OCI-LY3 (cell line): Measurements from ENCODE around the gene TBXAS1.

Source experiments
- H2AFZ ChIP-seq: fragments of 200-600, 300-600 bp; shearing (Covaris generic); 2 replicates; pipeline ENCODE4 v1.6.0; 2014; ENCODE audit warnings: antibody characterized with exemption, low read depth, low read length
- H3K27ac ChIP-seq: fragments of 200-600, 300-600 bp; sonication (generic); 2 replicates; pipeline ENCODE4 v1.5.1; 2014; ENCODE audit warnings: mild to moderate bottlenecking, low read length, moderate library complexity, mixed read lengths
- H3K27me3 ChIP-seq: fragments of 200-600, 300-600 bp; sonication (generic); 2 replicates; pipeline ENCODE4 v1.6.1; 2014; ENCODE audit warnings: low read depth, low read length, mixed read lengths
- H3K36me3 ChIP-seq: fragments of 200-600, 300-600 bp; sonication (generic); replicated peaks from 2 replicates; pipeline ENCODE3; 2014; ENCODE audit warnings: low read depth, low read length, mixed read lengths
- H3K4me1 ChIP-seq: fragments of 300-600, 200-600 bp; sonication (generic); 2 replicates; pipeline ENCODE4 v1.6.1; 2014; ENCODE audit warnings: low read length, mixed read lengths
- H3K4me2 ChIP-seq: fragments of 200-600, 300-600 bp; sonication (generic); 2 replicates; pipeline ENCODE4 v1.6.1; 2014; ENCODE audit warnings: low read length, mixed read lengths
- H3K4me3 ChIP-seq: fragments of 300-600, 200-600 bp; sonication (generic); 2 replicates; pipeline ENCODE4 v1.5.1; 2014; ENCODE audit warnings: antibody characterized with exemption, mild to moderate bottlenecking, low read length, moderate library complexity
- H3K79me2 ChIP-seq: fragments of 300-600, 200-600 bp; shearing (Covaris generic); 2 replicates; pipeline ENCODE4 v1.6.1; 2014; ENCODE audit warnings: mild to moderate bottlenecking, low read length, mixed read lengths
- H3K9ac ChIP-seq: fragments of 300-600, 200-600 bp; shearing (Covaris generic); 2 replicates; pipeline ENCODE4 v1.6.0; 2014; ENCODE audit warnings: mild to moderate bottlenecking, low read length, moderate library complexity
- H3K9me3 ChIP-seq: fragments of 200-600, 300-600 bp; shearing (Covaris generic); 2 replicates; pipeline ENCODE4 v1.6.1; 2014; ENCODE audit warnings: low read length, mixed read lengths; ENCODE audit not compliant: insufficient read depth
- H4K20me1 ChIP-seq: fragments of 200-600, 300-600 bp; sonication (generic); 2 replicates; pipeline ENCODE4 v1.6.1; 2016; ENCODE audit warnings: low read length, mixed read lengths; ENCODE audit not compliant: insufficient read depth
- CTCF ChIP-seq: fragments of 200-600, 300-600 bp; sonication (generic); IDR thresholded peaks from 2 replicates; pipeline ENCODE4 v1.5.1; 2014; ENCODE audit warnings: antibody characterized with exemption, low read length, low read depth
- EZH2phosphoT487 ChIP-seq: fragments of 200-600 bp; shearing (Covaris generic); IDR thresholded peaks from 2 replicates; pipeline ENCODE4 v1.6.1; 2018; ENCODE audit warnings: antibody characterized with exemption, mixed run types, low read depth

Gene TBXAS1

GRCh38 chr7:139994356-139994755 lies 165.3 kb downstream of the TBXAS1 start:
- Histone ChIP-seq H3K79me2 (no peaks in the 10 kb centered on the region), H3K4me2 (no peak overlapping the region), H3K36me3 (no peaks in the 10 kb centered on the region), H3K9ac (no peak overlapping the region), H3K27ac (no peak overlapping the region), H3K4me1 (no peaks in the 10 kb centered on the region), H3K4me3 (no peak overlapping the region), H3K27me3 (peaks cover 15% of the 10 kb centered on the region; the same call in 1 of the 2 replicates), H3K9me3 (no peaks in the 10 kb centered on the region), H2AFZ (no peak overlapping the region), H4K20me1 (no peaks in the 10 kb centered on the region)
- TF ChIP-seq CTCF (no peak), EZH2phosphoT487 (no peak)

GRCh38 chr7:139995017-139995915 lies 166.2 kb downstream of the TBXAS1 start:
- Histone ChIP-seq H3K4me3 (no peak overlapping the region), H3K9ac (no peak overlapping the region), H3K4me1 (no peaks in the 10 kb centered on the region), H4K20me1 (no peaks in the 10 kb centered on the region), H3K9me3 (no peaks in the 10 kb centered on the region), H3K4me2 (no peak overlapping the region), H3K79me2 (no peaks in the 10 kb centered on the region), H2AFZ (no peak overlapping the region), H3K36me3 (no peaks in the 10 kb centered on the region), H3K27me3 (peaks cover 22% of the 10 kb centered on the region), H3K27ac (no peak overlapping the region)
- TF ChIP-seq CTCF, result no peak
- no peak for TF ChIP-seq EZH2phosphoT487

GRCh38 chr7:139998572-139998971 lies 169.5 kb downstream of the TBXAS1 start:
- H2AFZ ChIP-seq, result no peak overlapping the region
- peaks cover 25% of the 10 kb centered on the region for H3K27me3 ChIP-seq
- TF ChIP-seq CTCF (no peak), EZH2phosphoT487 (no peak)
- no peaks in the 10 kb centered on the region for H3K79me2 ChIP-seq
- no peaks in the 10 kb centered on the region for H4K20me1 ChIP-seq
- no peak overlapping the region for H3K9ac ChIP-seq
- 0 out of 2 replicates have a peak, but pooled peaks cover under 1% of the 10 kb centered on the region for H3K4me1 ChIP-seq
- H3K9me3 ChIP-seq, result no peaks in the 10 kb centered on the region
- no peak overlapping the region for H3K4me3 ChIP-seq
- no peak overlapping the region for H3K4me2 ChIP-seq
- H3K27ac ChIP-seq, result no peak overlapping the region
- no peaks in the 10 kb centered on the region for H3K36me3 ChIP-seq

GRCh38 chr7:139999516-139999915 lies 170.5 kb downstream of the TBXAS1 start:
- TF ChIP-seq CTCF (no peak), EZH2phosphoT487 (no peak)
- no peak overlapping the region for H3K4me3 ChIP-seq
- no peaks in the 10 kb centered on the region for H3K9me3 ChIP-seq
- no peak overlapping the region for H3K27ac ChIP-seq
- peaks cover 25% of the 10 kb centered on the region for H3K27me3 ChIP-seq
- no peaks in the 10 kb centered on the region for H3K36me3 ChIP-seq
- no peak overlapping the region for H2AFZ ChIP-seq
- H4K20me1 ChIP-seq, result no peaks in the 10 kb centered on the region
- no peak overlapping the region for H3K4me2 ChIP-seq
- no peak overlapping the region for H3K9ac ChIP-seq
- H3K79me2 ChIP-seq, result no peaks in the 10 kb centered on the region
- 0 out of 2 replicates have a peak, but pooled peaks cover 3% of the 10 kb centered on the region for H3K4me1 ChIP-seq
